ENCODE results near the gene GH1.
"Not testable (repeated sequence)": the region's sequence is repeated elsewhere in the genome, so short reads cannot be mapped to it uniquely, and the experiment has no call there.

GH1 gene

DNA sequence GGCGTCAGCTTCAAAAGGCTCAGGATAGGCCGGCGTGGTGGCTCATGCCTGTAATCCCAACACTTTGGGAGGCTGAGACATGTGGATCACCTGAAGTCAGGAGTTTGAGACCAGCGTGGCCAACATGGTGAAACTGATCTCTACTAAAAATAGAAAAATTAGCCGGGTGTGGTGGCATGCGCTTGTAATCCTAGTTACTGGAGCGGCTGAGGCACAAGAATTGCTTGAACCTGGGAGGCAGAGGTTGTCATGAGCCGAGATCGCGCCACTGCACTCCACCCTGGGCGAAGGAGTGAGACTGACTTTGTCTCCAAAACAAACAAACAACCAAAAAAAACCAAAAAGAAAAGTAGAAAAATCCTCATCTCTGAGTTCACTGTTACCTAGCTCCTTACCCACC is 33.5 kb downstream of the GH1 start:
- not testable (repeated sequence) for H3K36me3 ChIP-seq (ENCODE audit: insufficient read depth, low read length); H3K4me3 ChIP-seq (ENCODE audit: low read depth in 1 of 2, low read length in 2 of 2); H3K9ac ChIP-seq (ENCODE audit: low read length); H3K27me3 ChIP-seq (ENCODE audit: control insufficient read depth in 1 of 2, insufficient read depth in 2 of 2, low read length in 2 of 2); H3K4me1 ChIP-seq (ENCODE audit: insufficient read depth, low read length); H3K27ac ChIP-seq (ENCODE audit: low read depth, low read length); H3K9me3 ChIP-seq (ENCODE audit: low read length)

DNA sequence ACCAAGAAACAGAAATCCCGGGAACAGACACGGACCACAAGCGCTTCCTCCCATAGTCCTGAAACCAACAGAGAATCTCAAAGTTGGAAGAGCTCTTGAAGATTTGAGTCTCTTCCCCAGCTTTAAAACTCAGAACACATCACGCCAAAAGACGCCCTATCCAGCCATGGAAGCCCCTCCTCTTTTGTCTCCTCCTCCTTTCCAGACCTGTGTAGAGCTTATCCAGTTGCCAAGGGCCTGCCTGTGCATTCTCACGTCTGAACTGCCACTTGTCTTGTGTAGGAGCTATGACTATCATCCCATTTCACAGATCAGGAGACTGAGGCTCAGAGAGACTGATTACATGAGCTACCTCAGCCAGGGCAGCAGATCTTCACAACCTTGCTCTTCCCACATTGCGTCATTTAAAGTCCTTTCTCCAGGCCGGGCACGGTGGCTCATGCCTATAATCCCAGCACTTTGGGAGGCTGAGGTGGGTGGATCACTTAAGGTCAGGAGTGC is 36.0 kb downstream of the GH1 start:
- H3K27me3 ChIP-seq (ENCODE audit: control insufficient read depth in 1 of 2, insufficient read depth in 2 of 2, low read length in 2 of 2); H3K9me3 ChIP-seq (ENCODE audit: low read length): not testable (repeated sequence)

DNA sequence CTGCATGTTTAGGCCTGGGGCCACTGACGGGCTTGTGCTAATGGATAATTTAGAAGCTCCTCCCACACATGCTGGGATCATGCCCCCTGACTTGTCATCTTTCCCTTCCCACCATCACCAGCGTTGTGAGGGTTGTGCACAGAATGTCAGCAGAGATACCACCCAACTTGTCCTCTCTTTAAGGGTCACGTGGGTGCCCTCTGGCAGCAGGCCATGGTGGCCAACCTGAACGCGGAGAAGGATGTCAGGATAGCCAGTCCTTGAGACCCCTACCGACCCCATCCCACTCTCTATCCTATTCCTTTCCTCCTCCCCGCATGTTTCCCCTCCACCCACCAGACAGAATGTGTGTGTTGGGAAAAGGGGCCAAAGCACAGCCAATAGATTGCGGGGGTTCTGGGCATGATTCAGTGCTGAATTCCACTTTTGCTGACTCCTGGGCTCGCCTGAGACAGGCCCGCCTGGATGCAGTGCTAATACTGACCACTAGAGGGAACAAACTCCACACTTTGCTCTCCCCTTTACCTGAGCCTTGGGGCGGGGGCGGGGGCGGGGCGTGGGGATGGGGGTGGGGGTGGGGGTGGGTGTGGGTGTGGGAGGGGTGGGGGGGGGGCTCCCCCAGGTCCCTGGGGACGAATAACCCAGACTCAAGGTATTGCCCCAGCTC is 36.6 kb downstream of the GH1 start, which contains the start of gene GH2:
Gene GH2 (minus strand): TSS at position 10 of the 667 bp plus-strand sequence. CDS start 143 bp downstream, outside the sequence.
- H3K4me1 ChIP-seq (ENCODE audit: insufficient read depth, low read length) = no peaks in the 10 kb centered on the region
- H3K4me3 ChIP-seq (ENCODE audit: low read depth in 1 of 2, low read length in 2 of 2) = no peak within 1 kb of the TSS
- H3K36me3 ChIP-seq (ENCODE audit: insufficient read depth, low read length) = no peaks in the 10 kb centered on the region
- H3K27me3 ChIP-seq (ENCODE audit: control insufficient read depth in 1 of 2, insufficient read depth in 2 of 2, low read length in 2 of 2) = no peaks in the 10 kb centered on the region
- H3K9me3 ChIP-seq (ENCODE audit: low read length) = no peaks in the 10 kb centered on the region
- H3K9ac ChIP-seq (ENCODE audit: low read length) = no peak within 1 kb of the TSS
- H3K27ac ChIP-seq (ENCODE audit: low read depth, low read length) = no peak within 1 kb of the TSS

More for the DNA sequence above, 36.0 kb downstream of the GH1 start:
- not testable (repeated sequence) for H3K4me1 ChIP-seq (ENCODE audit: insufficient read depth, low read length); H3K9ac ChIP-seq (ENCODE audit: low read length); H3K36me3 ChIP-seq (ENCODE audit: insufficient read depth, low read length); H3K27ac ChIP-seq (ENCODE audit: low read depth, low read length); H3K4me3 ChIP-seq (ENCODE audit: low read depth in 1 of 2, low read length in 2 of 2)

DNA sequence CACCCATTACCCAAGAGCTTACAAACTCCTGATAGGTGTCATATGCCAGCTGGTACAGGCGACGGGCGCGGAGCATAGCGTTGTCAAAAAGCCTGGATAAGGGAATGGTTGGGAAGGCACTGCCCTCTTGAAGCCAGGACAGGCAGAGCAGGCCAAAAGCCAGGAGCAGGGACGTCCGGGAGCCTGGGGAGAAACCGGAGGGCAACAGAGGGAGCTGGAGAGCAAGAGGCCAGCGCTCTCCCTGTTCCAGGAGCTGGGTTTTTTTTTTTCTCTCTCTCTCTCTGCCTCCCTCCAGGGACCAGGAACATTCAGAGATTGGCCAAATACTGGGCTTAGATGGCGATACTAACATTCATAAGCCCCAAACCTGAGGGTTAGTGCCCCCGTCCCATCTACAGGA is 37.3 kb downstream of the GH1 start:
- not testable (repeated sequence) for H3K27me3 ChIP-seq (ENCODE audit: control insufficient read depth in 1 of 2, insufficient read depth in 2 of 2, low read length in 2 of 2); H3K9me3 ChIP-seq (ENCODE audit: low read length); H3K9ac ChIP-seq (ENCODE audit: low read length); H3K27ac ChIP-seq (ENCODE audit: low read depth, low read length); H3K4me1 ChIP-seq (ENCODE audit: insufficient read depth, low read length); H3K36me3 ChIP-seq (ENCODE audit: insufficient read depth, low read length); H3K4me3 ChIP-seq (ENCODE audit: low read depth in 1 of 2, low read length in 2 of 2)

DNA sequence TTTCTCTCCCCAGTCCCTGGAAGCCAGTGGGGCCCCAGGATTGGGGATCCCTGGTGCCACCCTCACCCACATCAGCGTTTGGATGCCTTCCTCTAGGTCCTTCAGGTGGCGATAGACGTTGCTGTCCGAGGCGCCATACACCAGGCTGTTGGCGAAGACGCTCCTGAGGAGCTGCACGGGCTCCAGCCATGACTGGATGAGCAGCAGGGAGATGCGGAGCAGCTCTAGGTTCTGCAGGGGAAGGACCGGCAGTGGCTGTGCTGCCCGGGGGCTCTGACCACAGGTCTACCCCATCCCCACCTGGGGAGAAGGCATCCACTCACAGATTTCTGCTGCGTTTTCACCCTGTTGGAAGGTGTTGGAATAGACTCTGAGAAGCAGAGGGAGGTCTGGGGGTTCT is 37.9 kb downstream of the GH1 start:
- Histone ChIP-seq H3K9ac (ENCODE audit: low read length) (no peak overlapping the region), H3K36me3 (ENCODE audit: insufficient read depth, low read length) (no peaks in the 10 kb centered on the region), H3K4me3 (ENCODE audit: low read depth in 1 of 2, low read length in 2 of 2) (no peak overlapping the region), H3K4me1 (ENCODE audit: insufficient read depth, low read length) (no peaks in the 10 kb centered on the region), H3K27ac (ENCODE audit: low read depth, low read length) (no peak overlapping the region), H3K9me3 (ENCODE audit: low read length) (no peaks in the 10 kb centered on the region), H3K27me3 (ENCODE audit: control insufficient read depth in 1 of 2, insufficient read depth in 2 of 2, low read length in 2 of 2) (no peaks in the 10 kb centered on the region)

DNA sequence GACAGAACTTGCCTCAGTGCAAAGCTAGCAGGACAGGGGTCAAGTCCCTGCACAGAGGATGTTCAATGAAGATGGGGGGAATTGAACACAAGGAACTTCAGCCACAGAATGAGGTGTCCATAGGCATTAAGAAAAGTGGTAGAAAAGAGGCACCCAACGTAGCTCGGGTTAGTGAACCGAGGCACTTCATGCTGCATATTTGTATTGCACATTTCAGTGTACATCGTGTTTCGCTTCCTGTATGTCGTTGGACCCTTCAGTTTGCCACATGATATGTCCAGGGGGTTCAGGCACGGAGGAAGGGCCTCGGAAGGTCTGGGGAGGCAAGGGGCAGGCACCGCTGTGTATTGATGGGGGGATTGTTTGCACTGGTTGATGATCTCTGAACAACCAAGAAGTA is 40.2 kb downstream of the GH1 start:
- not testable (repeated sequence) for H3K27ac ChIP-seq (ENCODE audit: low read depth, low read length); H3K36me3 ChIP-seq (ENCODE audit: insufficient read depth, low read length); H3K9me3 ChIP-seq (ENCODE audit: low read length); H3K27me3 ChIP-seq (ENCODE audit: control insufficient read depth in 1 of 2, insufficient read depth in 2 of 2, low read length in 2 of 2); H3K4me1 ChIP-seq (ENCODE audit: insufficient read depth, low read length); H3K4me3 ChIP-seq (ENCODE audit: low read depth in 1 of 2, low read length in 2 of 2); H3K9ac ChIP-seq (ENCODE audit: low read length)

DNA sequence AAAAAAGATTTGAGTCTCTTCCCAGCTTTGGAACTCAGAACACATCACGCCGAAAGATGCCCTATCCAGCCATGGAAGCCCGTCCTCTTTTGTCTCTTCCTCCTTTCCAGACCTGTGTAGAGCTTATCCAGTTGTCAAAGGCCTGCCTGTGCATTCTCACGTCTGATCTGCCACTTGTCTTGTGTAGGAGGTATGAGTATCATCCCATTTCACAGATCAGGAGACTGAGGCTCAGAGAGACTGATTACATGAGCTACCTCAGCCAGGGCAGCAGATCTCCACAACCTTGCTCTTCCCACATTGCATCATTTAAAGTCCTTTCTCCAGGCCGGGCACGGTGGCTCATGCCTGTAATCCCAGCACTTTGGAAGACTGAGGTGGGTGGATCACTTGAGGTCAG is 43.9 kb downstream of the GH1 start:
- not testable (repeated sequence) for H3K4me1 ChIP-seq (ENCODE audit: insufficient read depth, low read length); H3K4me3 ChIP-seq (ENCODE audit: low read depth in 1 of 2, low read length in 2 of 2)

DNA sequence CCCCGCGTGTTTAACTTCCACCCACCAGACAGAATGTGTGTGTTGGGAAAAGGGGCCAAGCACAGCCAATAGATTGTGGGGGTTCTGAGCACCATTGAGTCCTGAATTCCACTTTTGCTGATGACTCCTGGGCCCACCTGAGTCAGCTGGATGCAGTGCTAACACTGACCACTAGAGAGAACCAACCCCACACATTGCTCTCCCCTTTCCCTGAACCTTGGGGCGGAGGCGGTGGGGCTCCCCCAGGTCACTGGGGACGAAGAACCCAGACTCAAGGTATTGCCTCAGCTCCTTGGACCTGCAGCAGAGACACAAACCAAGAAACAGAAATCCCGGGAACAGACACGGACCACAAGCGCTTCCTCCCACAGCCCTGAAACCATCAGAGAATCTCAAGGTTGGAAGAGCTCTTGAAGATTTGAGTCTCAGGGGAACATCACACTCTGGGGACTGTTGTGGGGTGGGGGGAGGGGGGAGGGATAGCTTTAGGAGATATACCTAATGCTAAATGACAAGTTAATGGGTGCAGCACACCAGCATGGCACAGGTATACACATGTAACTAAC is 44.5 kb downstream of the GH1 start:
- H3K9me3 ChIP-seq (ENCODE audit: low read length) = not testable (repeated sequence)

More for the DNA sequence above, 43.9 kb downstream of the GH1 start:
- H3K36me3 ChIP-seq (ENCODE audit: insufficient read depth, low read length); H3K27me3 ChIP-seq (ENCODE audit: control insufficient read depth in 1 of 2, insufficient read depth in 2 of 2, low read length in 2 of 2); H3K9me3 ChIP-seq (ENCODE audit: low read length); H3K9ac ChIP-seq (ENCODE audit: low read length); H3K27ac ChIP-seq (ENCODE audit: low read depth, low read length): not testable (repeated sequence)

DNA sequence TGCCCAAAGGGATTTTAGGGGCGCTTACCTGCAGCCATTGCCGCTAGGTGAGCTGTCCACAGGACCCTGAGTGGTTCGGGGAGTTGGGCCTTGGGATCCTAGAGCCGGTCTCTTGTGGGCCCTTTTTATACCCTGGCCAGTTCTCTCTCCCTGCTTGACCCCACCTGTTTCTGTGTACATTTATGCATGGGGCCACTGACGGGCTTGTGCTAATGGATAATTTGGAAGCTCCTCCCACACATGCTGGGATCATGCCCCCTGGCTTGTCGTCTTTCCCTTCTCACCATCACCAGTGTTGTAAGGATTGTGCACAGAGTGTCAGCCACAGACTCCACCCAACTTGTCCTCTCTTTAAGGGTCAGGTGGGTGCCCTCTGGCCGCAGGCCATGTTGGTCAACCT is 45.1 kb downstream of the GH1 start, which contains the start of gene CSH2:
Gene CSH2 (minus strand): TSS at position 101 of the 400 bp plus-strand sequence. CDS start 63 bp downstream, at position 38.
- not testable (repeated sequence) for H3K27me3 ChIP-seq (ENCODE audit: control insufficient read depth in 1 of 2, insufficient read depth in 2 of 2, low read length in 2 of 2); H3K36me3 ChIP-seq (ENCODE audit: insufficient read depth, low read length); H3K27ac ChIP-seq (ENCODE audit: low read depth, low read length); H3K9me3 ChIP-seq (ENCODE audit: low read length); H3K4me1 ChIP-seq (ENCODE audit: insufficient read depth, low read length); H3K9ac ChIP-seq (ENCODE audit: low read length); H3K4me3 ChIP-seq (ENCODE audit: low read depth in 1 of 2, low read length in 2 of 2)

More for the DNA sequence above, 44.5 kb downstream of the GH1 start:
- H3K4me3 ChIP-seq (ENCODE audit: low read depth in 1 of 2, low read length in 2 of 2); H3K9ac ChIP-seq (ENCODE audit: low read length); H3K36me3 ChIP-seq (ENCODE audit: insufficient read depth, low read length); H3K27ac ChIP-seq (ENCODE audit: low read depth, low read length); H3K27me3 ChIP-seq (ENCODE audit: control insufficient read depth in 1 of 2, insufficient read depth in 2 of 2, low read length in 2 of 2); H3K4me1 ChIP-seq (ENCODE audit: insufficient read depth, low read length): not testable (repeated sequence)

DNA sequence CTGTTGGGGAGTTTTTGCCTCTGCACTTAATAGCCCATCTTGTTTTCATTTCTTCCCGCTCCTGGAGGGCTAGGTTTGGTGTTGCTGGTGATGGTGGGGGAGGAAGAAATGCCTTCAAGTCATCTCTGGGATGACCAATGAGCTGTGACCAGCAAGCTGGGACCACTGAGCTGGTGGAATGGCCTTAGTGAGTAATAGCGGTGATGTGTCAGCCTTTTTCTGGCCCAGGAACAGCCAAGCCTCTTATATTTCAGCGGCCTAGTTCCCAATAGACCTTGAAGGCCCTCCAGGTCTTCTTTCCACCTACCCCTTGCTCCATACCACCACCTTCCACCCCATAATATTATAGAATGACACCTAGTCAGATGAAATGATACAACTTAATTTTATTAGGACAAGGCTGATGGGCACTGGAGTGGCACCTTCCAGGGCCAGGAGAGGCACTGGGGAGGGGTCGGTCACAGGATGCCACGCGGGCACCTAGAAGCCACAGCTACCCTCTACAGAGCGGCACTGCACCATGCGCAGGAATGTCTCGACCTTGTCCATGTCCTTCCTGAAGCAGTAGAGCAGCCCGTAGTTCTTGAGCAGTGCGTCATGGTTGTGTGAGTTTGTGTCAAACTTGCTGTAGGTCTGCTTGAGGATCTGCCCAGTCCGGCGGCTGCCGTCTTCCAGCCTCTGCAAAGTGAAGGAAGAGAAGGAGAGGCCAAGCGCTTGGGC is 46.8 kb downstream of the GH1 start:
- not testable (repeated sequence) for H3K9ac ChIP-seq (ENCODE audit: low read length); H3K4me3 ChIP-seq (ENCODE audit: low read depth in 1 of 2, low read length in 2 of 2); H3K36me3 ChIP-seq (ENCODE audit: insufficient read depth, low read length); H3K27me3 ChIP-seq (ENCODE audit: control insufficient read depth in 1 of 2, insufficient read depth in 2 of 2, low read length in 2 of 2); H3K9me3 ChIP-seq (ENCODE audit: low read length); H3K4me1 ChIP-seq (ENCODE audit: insufficient read depth, low read length); H3K27ac ChIP-seq (ENCODE audit: low read depth, low read length)

DNA sequence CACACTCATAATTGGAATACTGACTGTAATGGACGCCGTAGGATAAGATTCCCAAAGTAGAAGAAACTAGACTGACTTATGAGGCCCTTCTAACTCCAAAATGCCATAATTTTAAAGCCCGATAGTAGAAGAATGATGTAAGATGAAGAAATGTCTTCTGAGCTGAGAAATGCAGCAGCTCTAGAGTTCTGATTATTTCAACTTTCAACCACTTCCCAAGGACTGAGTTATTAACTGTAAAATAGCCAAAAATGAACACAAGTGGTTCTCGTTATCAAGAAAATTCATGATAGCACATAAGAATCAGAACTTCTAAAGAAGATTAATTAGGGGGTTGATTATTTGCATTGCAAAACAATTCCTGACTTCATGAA is 48.4 kb downstream of the GH1 start:
- H3K27ac ChIP-seq (ENCODE audit: low read depth, low read length); H3K4me3 ChIP-seq (ENCODE audit: low read depth in 1 of 2, low read length in 2 of 2): not testable (repeated sequence)

More for the DNA sequence above, 48.4 kb downstream of the GH1 start:
- H3K9ac ChIP-seq (ENCODE audit: low read length); H3K36me3 ChIP-seq (ENCODE audit: insufficient read depth, low read length); H3K4me1 ChIP-seq (ENCODE audit: insufficient read depth, low read length); H3K27me3 ChIP-seq (ENCODE audit: control insufficient read depth in 1 of 2, insufficient read depth in 2 of 2, low read length in 2 of 2); H3K9me3 ChIP-seq (ENCODE audit: low read length): not testable (repeated sequence)

Data from muscle layer of colon (tissue), 2 donors.